ENCODE measurements around the gene HHAT.

The HHAT gene

DNA sequence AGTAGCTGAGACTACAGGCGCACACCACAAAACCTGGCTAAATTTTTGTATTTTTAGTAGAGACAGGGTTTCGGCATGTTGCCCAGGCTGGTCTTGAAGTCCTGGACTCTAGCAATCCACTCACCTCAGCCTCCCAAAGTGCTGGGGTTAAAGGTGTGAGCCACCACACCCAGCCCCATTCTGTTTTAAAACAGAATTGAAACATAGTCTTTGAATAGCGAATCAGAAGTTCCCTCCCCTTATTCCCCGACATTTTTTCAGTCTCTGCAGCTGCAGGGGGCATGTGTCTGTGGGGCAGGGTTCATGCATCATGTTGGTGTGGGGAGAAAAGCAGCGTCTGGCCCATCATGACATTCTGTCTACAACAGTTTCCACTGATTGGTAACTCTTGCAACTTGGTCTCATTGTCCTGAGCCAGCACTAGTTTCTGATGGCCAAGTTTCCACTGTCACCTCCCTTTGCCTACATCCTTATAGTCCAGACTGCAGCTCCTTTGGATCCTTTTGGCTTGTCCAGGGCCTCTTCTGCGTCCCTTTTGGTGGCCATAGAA lies 15.6 kb upstream of the HHAT start:
- DNase-seq (ENCODE audit: low read depth in 2 of 2, low spot score in 1 of 2): no peak

DNA sequence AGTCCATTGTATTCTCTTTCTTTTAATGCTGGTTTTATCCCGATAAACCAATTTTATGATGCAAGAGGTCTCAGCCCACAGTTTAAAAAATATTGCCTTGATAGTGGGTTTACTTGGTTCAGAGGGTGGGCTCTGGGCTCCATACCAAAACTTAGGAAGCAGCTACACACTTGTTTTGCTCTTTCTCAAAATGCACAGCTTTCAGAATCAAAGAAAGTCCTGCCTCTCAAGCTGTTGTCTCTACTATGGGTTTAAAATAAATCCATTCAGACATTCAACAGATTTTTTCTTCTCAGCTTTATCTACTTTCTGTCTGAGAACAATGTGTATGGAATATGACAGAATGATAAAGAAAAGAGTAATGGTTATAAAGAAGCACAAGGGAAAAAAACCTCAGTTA lies 14.8 kb upstream of the HHAT start:
- no peak for DNase-seq (ENCODE audit: low read depth in 2 of 2, low spot score in 1 of 2)

DNA sequence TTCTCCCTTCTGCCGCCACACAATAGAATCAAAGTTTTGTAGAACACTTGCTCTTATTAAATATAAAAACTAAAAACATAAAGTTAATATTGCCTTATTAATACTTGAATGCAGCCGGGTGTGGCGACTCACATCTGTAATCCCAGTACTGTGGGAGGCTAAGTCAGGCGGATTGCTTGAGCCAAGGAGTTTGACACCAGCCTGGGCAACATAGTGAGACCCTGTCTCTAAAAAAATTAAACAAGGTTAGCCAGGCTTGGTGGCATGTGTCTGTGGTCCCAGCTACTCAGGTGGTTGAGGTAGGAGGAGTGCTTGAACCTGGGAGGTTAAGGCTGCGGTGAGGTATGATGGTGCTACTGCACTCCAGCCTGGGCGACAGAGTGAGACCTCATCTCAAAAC lies 13.2 kb upstream of the HHAT start:
- DNase-seq (ENCODE audit: low read depth in 2 of 2, low spot score in 1 of 2): no peak

DNA sequence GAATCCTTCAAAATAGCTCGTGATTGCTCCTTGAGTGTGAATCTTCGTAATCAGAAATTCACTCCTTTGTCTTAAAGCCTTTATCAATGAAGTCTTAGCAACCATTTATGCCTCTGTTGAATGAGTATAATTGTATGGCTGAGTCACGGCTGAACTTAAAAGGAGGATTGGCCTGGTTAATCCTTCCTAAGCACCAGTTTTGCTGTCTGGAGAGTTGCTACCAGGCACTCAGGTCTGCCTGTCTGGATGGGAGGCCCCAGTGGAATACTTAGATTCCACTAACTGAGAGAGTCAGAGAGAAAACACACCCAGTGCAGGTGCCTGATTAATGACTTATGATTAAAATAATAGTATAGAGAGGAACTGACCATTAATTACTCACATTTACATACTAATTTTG lies 7.6 kb upstream of the HHAT start:
- DNase-seq (ENCODE audit: low read depth in 2 of 2, low spot score in 1 of 2): no peak

DNA sequence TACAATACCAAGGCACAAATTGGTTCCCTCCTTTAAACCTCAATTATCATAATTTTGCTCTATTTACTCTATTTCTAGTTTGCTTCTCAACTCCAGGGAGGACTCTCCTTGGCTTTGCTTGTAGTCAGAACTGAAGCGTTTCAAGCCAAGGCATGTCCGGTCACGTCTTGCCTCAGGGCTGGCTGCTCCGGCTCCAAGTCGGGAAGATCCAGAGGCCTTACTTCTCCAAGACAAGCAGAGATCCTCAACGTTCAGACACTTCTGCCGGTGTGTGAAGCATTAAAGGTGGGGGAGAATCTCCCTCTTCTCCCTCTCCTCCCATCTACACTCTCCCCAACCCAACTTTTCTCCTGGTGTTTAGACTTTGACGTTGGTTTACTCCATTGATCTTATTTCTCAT lies 7.2 kb upstream of the HHAT start:
- no peak for DNase-seq (ENCODE audit: low read depth in 2 of 2, low spot score in 1 of 2)

DNA sequence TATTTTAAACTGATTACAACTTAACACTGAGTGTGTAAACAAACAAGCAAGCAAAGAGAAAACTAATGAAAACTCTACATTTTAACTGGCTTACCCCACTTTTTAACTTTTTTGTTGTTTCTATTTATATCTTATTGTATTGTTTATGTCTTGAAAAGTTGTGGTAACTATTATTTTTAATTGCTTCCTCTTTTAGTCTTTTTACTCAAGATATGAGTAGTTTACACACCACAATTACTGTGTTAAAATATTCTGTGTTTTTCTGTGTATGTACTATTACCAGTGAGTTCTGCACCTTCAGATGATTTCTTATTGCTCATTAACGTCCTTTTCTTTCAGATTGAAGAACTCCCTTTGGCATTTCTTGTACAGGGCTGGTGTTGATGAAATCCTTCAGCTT lies 4.7 kb upstream of the HHAT start:
- no peak for DNase-seq (ENCODE audit: low read depth in 2 of 2, low spot score in 1 of 2)

DNA sequence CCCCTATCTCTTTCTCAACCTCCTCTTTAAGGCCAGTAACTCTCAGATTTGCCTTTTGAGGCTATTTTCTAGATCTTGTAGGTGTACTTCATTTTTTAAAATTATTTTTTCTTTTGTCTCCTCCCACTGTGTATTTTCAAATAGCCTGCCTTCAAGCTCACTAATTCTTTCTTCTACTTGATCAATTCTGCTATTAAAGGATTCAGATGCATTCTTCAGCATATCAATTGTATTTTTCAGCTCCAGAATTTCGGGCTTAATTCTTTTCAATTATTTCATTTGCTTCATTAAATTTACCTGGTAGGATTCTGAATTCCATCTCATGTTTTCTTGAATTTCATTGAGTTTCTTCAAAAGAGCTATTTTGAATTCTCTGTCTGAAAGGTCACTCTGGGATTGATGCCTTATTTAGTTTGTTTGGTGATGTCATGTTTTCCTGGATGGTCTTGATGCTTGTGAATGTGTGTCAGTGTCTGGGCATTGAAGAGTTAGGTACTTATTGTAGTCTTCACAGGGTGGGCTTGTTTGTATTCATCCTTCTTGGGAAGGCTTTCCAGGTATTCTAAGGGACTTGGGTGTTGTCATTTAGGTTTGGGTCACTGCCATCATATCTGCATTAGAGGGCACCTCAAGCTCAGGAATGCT lies 3.6 kb upstream of the HHAT start:
- no peak for DNase-seq (ENCODE audit: low read depth in 2 of 2, low spot score in 1 of 2)

DNA sequence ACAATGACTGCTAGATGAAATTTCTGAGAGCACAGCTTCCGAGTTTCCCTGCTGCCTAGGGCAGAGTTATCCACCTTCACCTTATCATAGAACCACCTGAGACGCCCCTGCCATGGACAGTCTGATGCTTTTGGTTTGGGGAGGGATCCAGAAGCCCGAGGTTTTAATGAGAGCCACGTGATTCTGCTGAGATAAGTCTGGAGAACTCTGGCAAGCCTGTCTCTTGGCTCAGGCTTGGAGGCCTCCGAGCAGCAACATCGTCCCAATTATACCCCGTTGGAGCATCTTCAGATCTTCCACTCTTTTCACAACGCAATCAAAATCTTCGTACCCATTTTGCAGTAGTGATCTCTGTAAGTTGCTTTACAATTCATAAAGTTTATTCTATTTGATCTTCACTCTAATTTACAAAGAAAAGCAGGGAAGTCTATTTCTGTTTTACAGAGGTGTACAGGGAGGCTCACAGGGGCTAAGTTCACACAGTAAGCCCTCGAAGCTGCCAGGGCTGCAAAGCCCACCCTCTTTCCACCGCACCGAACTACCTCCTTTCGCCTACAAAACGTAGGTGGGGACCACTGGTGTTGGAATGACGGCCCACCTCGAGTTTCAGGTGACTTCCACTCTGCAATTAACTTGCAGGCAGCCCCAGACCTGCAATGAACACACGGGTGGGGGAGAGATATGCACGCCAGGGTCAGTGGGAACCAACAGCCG lies 513 bp upstream of the HHAT start:
- DNase-seq (ENCODE audit: low read depth in 2 of 2, low spot score in 1 of 2): no peak

DNA sequence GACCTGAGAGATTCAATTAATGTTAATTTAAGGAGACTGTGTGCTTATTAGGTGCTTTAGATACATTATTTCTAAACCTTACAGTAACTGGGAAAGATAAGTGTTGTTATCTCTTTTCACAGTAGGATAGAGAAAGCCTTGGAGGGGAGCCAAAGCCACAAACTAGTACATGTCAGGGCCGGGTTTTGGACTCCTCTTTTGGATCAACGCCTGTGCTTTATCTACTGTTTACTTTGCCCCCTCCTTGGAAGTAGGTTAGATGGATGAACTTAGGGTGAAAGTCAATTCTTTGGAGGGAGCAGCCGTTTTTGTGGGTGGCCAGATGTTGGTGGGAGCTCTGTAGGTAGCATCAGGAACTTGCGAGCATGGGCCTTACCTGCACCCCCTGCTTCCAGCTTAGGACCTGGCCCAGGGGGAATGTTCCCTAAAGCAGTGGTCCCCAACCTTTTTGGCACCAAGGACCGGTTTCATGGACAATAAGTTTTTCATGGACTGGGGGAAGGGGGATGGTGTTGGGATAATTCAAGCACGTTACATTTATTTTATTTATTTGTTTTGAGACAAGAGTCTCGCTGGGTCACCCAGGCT lies 1.7 kb downstream of the HHAT start:
- no peak for DNase-seq (ENCODE audit: low read depth in 2 of 2, low spot score in 1 of 2)

DNA sequence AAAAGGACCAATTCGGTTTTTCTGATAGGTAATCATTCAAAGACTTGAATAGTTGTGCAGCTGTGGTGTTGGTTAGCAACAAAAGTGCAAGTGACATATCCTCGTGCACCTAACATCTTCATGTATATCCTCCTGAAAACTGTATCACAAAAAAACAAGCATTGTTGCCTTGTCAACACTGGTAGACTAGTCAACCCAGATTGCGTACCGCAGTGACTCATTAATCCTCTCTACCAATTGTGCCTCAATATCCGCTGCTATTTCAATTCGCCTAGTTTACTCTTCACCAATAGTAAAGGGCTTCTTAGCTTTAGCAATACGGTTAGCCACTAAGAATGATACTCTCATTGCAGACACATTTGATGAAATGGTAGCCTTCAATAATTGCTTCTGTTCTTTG lies 3.5 kb downstream of the HHAT start:
- DNase-seq (ENCODE audit: low read depth in 2 of 2, low spot score in 1 of 2): no peak

DNA sequence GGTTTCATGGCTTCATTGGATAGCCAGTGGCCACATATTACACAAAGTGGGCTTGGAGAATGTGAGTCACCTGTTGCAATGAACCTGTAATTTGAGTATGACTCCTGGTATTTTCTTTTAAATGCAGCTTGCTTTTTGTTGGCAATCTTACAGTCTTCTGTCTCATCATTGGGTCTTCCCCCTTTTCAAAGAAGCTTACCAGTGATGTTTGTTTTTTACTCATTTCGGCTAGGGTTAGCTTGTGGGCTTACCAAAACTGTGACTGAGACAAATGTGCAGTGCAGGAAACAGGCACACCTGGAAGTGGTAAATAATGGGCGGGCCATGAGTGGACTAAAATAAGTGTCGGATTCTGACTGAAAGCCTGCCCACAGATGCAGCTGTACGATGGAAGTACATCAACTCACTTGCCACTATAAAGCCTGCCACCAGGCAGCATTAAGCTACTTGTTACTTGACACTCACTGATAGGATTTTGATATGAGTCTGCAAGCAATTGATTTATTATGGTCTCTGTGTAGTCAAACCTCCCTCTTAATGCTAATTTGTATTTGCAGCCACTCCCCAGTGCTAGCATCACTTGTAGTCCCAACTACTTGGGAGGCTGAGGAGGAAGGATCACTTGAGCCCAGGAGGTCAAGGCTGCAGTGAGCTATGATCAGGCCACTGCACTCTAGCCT lies 4.2 kb downstream of the HHAT start:
- no peak for DNase-seq (ENCODE audit: low read depth in 2 of 2, low spot score in 1 of 2)

DNA sequence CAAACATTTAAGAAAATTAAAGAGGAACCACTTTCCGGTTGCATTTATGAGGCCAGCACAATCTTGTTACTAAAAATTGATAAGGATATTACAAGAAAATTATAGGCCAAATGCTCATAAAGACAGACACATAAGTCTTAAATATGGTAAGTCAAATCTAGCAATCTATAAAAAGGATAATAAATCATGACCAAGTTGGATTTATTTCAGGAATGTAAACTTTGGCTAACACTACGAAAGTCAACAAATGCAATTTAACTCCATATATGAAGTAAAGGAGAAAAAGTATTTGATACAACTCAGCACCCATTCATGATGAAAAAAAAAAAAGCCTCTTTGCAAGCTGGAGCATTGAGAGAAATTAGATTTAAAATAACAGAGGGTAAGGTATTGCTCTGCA lies 6.3 kb downstream of the HHAT start:
- DNase-seq (ENCODE audit: low read depth in 2 of 2, low spot score in 1 of 2): no peak

DNA sequence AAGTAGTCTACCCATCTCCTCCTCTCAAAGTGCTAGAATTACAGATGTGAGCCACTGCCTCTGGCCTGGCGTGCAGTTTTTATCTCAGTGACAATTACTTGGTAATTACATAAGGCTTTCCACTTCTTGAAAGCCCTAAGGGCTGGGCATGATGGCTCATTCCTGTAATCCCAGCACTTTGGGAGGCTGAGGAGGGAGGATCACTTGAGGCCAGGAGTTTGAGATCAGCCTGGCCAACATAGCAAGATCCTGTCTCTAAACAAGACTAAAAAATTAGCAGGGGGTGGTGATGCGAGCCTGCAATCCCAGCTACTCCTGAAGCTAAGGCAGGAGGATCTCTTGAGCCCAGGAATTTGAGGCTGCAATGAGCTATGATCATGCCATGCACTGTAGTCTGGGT lies 7.7 kb downstream of the HHAT start:
- no peak for DNase-seq (ENCODE audit: low read depth in 2 of 2, low spot score in 1 of 2)

DNA sequence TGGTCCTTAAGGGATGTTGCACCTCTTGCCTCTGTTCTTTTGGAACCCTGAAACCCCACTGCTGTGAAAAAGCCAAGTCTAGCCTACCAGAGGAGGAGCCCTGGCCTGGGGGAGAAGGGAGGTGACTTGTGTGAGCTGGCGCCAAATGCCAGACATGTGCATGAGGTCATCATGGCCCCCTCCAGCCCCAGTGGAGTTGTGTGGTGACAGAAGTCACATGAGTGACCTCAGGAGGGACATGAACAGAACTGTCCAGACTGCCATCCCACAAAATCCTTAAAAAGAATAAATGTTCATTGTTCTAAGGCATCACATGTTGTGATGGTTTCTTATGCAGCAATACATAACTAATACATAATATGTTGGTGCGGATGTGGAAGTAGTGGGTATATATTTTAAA lies 10.8 kb downstream of the HHAT start:
- DNase-seq (ENCODE audit: low read depth in 2 of 2, low spot score in 1 of 2): no peak

DNA sequence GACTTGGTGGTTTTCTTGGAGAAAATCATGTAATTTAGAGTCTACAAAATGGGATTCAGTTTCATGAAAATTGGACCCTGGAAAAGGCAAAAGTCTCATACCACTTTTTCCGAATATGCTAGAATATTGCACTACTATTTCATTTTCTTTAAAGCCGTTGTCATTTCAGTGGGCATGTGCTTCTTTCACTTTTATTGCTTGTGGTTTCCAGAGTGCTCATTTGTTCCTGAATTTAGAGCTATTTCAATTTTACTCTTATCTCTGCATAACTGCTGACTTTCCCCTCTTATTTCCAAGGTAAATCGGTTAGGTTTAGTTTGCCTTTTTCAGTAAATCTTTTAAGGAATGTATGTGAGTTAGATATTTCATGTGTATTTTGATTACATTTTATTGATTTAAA lies 11.6 kb downstream of the HHAT start:
- no peak for DNase-seq (ENCODE audit: low read depth in 2 of 2, low spot score in 1 of 2)

DNA sequence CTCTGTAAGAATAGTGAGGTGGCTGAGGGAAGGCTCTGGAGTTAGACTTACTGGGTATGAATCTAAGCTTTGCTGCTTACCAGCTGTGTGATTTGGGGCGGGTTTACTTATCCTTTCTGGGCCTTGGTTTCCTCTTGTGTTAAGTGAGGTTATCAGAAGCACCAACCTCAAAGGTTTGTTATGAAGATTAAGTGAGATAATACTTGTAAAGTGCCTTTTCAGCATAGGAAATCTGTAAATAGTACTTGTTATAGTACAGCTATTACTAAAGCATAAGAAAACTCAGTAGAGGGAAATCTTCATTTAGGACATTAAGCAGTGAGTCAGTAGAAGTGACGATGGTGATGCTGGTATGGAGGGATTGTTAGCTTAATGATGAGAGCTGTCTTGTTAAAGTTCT lies 12.1 kb downstream of the HHAT start:
- no peak for DNase-seq (ENCODE audit: low read depth in 2 of 2, low spot score in 1 of 2)

DNA sequence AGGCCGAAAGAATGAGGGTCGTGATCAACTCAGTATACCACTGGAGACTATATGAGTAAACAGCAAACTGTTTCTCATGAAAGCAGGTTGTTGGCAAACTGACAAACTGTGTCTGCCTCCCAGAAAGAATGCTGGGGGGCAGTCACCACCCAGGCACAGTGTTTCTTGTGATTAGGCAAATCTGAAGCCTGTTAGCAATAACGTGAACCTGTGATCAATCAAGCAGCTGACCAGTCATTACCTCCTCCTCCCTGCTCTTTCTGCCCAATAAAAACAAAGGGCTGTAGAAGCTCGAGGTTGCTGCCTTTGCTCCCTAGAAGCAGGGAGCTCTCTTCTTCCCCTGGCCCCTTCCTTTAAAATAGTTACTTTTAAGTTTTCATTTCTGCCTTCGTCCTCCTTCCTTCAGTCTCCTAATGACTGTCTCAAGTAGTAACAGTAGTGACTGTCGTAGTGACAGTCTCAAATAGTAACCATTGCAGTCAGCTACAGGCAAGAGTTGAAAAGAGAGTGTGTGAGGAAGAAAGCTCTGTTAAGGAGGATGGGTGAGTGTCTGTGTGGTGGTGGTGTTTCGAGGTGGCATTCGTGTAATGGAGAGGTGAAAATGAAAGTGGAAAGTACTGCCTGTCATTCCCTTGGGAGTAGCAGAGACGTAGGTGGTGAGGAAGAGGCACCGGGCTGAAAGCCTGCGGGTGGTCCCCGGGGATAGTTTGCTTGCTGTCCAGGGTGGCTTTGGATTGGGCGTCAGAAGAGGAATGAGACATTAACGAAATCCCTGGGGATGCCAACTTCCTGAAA lies 14.5 kb downstream of the HHAT start:
- no peak for DNase-seq (ENCODE audit: low read depth in 2 of 2, low spot score in 1 of 2)

DNA sequence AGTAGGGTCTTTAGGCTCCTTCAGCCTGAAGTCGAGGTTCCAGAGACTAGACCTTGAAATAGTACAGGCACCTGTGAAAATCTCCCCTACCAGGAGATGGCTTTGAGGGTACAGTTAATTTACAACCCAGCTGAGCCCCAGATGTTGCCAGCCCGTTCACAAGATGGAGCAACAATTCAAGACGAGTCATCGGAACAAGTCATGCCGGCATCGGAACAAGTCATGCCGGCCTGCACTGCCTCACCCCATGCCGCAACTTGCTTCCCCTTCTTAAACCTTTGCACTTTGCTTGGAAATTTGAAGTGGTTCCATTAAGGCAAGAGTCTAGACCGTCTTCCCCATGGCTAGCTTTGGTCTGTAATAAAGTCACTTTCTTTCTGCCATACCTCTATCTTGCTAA lies 16.0 kb downstream of the HHAT start:
- no peak for DNase-seq (ENCODE audit: low read depth in 2 of 2, low spot score in 1 of 2)

DNA sequence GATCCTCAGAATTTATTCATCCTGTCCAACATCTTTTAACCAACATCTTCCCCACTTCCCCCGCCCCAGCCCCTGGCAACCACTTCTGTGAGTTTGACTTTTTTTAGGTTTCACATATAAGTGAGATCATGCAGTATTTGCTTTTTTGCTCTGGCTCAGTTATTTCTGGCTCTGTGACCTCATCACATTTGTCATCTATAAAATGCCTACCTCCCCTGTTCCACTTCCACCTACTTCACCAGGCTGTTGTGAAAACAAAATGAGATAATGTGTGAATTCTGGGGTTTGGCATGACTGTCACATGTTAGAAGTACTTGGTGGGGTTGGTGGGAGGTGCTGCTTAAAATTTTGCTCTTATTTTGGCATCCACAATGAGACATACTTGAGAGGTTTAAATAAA lies 18.4 kb downstream of the HHAT start:
- DNase-seq (ENCODE audit: low read depth in 2 of 2, low spot score in 1 of 2): no peak

DNA sequence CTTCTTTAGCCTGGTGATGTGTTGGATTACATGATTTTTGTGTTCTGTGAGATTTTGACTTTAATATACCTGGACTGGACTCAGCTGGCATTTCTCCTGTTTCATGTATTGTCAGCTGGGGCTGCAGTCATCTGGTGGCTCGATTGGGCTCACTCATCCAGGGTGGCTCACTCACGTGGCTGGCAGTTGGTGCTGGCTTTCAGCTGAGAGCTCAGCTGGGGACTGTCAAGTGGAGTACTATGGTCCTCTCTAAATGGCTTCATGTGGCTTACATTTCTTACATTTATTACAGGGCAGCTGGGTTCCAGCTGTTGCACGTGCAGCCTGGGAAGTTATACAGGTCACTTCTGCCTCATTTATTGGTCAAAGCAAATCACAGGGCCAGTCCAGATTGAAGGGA lies 22.8 kb downstream of the HHAT start:
- DNase-seq (ENCODE audit: low read depth in 2 of 2, low spot score in 1 of 2): no peak

DNA sequence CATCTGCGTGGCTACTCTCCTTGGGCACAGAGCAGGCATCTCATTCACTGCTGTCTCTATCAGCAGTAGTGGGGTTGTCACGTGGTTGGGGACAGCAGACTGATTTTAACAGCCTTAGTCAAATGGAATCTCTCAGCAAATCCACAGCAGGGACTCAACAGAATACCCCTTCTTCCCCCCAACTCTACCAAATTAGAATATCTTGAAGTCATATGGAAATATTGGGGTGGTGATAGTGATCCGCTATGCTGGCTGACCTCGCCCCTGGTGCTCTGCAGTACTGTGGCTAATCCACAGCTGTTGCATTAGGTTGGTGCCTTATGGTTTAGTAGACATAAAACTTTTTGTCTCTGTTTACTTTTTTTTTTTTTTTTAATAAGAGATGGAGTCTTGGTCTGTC lies 23.9 kb downstream of the HHAT start:
- DNase-seq (ENCODE audit: low read depth in 2 of 2, low spot score in 1 of 2): no peak

Data from stimulated activated CD8-positive, alpha-beta memory T cell treated with anti-CD3 and anti-CD28 coated beads, Interleukin-4, amount 100 ng/mL, for 4 hours (primary cell).